GM12892 (cell line): ENCODE measurements around the gene PDE7B.

Experiments used
- POLR2A ChIP-seq: IDR thresholded peaks from 2 replicates; pipeline ENCODE4 v1.6.1; 2011; ENCODE audit warnings: low read depth, low read length, control low read depth
- POLR2AphosphoS5 ChIP-seq: IDR thresholded peaks from 2 replicates; pipeline ENCODE4 v1.6.1; 2011; ENCODE audit warnings: low read depth, low read length, control low read depth

GRCh38 chr6:135971351-135971750 lies 119.8 kb downstream of the PDE7B start:
- no peak for TF ChIP-seq POLR2A
- no peak for TF ChIP-seq POLR2AphosphoS5
